ENCODE results near the gene MYO18B.

- TF ChIP-seq PPARA (CRISPR knock-in tag; IDR thresholded peaks at IDR 0.05; ENCODE audit: borderline replicate concordance) (no peak), RARB (CRISPR knock-in tag; IDR thresholded peaks at IDR 0.05) (no peak), TCF4 (CRISPR knock-in tag; IDR thresholded peaks at IDR 0.05; ENCODE audit: borderline replicate concordance) (no peak), BACH2 (CRISPR knock-in tag; IDR thresholded peaks at IDR 0.05; ENCODE audit: borderline replicate concordance) (no peak), ARNTL (CRISPR knock-in tag; IDR thresholded peaks at IDR 0.05; ENCODE audit: borderline replicate concordance, low read depth) (no peak), ZNF70 (CRISPR knock-in tag; IDR thresholded peaks at IDR 0.05) (no peak), POU6F1 (CRISPR knock-in tag; IDR thresholded peaks at IDR 0.05; ENCODE audit: borderline replicate concordance, low read depth) (no peak)
- TF ChIP-seq, protein P1, sequence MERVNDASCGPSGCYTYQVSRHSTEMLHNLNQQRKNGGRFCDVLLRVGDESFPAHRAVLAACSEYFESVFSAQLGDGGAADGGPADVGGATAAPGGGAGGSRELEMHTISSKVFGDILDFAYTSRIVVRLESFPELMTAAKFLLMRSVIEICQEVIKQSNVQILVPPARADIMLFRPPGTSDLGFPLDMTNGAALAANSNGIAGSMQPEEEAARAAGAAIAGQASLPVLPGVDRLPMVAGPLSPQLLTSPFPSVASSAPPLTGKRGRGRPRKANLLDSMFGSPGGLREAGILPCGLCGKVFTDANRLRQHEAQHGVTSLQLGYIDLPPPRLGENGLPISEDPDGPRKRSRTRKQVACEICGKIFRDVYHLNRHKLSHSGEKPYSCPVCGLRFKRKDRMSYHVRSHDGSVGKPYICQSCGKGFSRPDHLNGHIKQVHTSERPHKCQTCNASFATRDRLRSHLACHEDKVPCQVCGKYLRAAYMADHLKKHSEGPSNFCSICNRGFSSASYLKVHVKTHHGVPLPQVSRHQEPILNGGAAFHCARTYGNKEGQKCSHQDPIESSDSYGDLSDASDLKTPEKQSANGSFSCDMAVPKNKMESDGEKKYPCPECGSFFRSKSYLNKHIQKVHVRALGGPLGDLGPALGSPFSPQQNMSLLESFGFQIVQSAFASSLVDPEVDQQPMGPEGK (CRISPR knock-in tag; IDR thresholded peaks at IDR 0.05; ENCODE audit: borderline replicate concordance), result no peak
Observed at GRCh38 chr22:26068571-26068970, 326.6 kb downstream of the MYO18B start.
